Activated T-helper 1 cell treated with Interleukin-2 at 50 U/mL for 16 hours (primary cell): ENCODE results near the gene PRCD.
"Not testable (repeated sequence)": the region's sequence is repeated elsewhere in the genome, so short reads cannot be mapped to it uniquely, and the experiment has no call there.

ENCODE experiments used
- DNase-seq: peaks from one replicate; pipeline ENCODE4 v3.0.0-alpha.2; 2020; ENCODE audit warnings: low read depth

The PRCD gene

DNA sequence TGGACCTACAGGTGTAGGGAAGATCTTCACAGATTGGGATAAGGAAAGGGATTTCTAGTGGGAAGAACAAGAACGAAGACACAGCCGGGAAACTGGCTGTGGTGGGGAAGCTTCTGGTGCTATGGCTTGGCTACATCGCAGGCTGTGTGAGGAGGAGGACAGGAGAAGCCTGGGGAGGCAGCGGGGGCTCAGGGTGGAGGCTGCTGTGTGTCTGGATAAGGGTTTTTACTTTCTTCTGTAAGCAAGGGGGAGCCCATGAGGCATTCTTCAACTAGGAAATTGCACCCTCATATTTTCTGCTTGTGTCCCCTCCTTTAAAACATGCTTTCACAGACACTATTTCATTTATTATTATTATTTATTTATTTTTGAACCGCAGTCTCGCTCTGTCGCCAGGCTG, 35.7 kb upstream of the PRCD start:
- no peak for DNase-seq

DNA sequence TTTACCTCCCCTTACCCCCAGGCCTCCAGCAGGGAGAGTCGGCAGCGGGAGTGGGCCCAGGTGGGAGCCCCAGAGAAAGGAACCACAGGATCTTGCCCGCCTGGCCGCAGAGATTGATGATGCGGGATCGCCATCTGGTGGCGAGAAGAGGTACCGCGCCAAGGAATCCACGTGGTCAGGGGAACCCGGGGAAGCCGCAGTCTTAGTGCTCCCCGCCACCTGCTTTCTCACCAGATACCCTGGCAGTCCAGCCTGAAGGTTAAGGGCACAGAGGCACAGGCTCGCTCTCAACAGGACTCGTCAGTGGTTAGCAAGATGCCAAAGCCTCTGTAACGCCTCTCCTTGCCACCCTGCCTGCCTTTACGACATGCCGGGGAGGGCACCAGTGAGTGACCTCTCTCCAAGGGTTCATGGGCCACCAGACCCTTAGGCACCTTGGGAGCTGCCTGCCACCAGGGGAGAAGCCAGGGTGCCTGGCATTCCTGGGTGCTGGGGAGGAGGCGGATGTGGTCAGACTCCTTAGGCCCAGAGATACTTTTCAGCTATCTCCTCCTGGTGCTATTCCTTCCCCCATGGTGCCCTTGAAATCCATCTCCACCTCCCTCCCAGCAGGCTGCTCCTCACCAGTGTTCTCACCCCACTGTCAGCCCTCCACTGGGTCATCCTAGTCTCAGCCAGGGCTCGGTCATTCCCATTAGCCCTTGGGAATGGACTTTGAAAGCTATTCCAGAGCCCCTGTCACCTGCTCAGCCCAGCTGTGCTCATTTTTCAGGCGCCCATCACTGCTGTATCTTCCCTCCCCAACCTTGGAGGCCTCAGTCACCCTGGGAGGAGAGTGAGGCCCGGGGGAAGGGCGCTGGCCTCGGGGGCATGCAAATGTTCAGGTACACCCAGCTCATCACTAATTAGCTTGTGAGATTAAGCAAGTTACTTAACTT, 33.2 kb upstream of the PRCD start:
- peak; percentile 81 for DNase-seq

DNA sequence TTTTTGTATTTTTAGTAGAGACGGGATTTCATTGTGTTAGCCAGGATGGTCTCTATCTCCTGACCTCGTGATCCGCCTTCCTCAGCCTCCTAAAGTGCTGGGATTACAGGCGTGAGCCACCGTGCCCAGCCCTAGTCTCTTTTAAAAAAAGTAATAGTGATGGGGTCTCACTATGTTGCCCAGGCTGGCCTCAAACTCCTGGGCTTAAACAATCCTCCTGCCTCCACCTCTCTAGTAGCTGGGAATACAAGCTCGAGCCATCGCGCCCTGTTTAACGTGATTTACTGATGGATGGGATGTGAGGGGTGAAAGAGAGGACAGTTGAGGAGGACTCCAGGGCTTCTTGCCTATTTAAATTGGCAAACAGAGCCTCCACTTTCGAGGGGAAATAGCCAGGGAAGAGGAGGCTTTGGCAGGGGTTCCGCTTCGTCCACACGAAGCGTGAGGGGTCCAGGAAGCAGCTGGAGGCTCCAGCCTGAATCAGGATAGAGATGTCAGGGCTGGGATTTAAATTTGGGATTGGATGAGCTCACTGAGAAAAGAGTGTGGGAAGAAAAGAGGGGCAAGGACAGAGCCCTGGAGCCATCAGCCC, 31.3 kb upstream of the PRCD start:
- DNase-seq, result not testable (repeated sequence)

DNA sequence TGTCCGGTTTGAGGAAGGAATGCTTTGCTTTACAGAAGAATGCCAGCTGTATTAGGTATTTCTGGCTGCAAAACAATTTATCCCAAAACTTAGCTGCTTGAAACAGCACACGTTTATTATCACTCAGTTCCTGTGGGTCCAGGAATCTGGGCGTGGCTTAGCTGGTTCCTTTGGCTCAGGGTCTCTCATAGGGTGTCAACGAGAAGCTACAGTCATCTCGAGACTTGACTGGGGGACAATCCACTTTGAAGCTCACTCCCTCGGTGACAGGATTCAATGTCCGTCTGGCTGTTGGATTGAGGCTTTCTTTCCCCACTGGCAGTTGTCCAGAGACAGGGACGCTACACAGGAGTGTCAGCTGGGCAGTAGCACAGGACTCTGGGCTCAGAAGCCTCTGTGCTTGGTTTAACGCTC, 29.0 kb upstream of the PRCD start:
- DNase-seq, result no peak

DNA sequence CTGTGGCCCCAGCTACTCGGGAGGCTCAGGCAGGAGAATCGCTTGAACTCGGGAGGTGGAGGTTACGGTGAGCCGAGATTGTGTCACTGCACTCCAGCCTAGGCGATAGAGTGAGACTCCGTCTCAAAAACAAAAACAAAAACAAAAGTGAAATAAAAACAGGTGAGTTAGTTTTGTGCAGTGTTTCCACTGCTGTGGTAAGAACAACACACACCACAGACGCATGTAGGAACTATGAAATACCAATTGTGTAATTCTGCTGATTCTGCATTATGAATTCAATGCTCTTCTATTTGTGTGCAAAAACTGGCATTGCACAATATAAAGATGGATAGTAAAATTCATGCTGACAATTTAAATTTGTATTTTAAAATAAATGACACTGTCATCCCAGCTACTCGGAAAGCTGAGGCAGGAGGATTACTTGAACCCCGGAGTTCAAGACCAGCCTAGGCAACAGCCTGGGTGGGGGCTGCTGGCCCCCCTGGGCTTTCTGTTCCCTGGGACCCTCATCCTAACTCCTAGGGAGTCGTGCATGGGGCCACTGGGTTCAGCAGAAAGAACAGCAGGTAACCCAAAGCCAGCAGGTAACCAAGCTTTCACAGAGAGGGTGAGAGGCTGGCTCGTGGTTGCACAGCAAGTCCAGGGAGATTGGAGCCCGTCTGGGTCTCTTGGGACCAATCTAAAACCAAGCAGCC, 28.0 kb upstream of the PRCD start:
- no peak for DNase-seq

DNA sequence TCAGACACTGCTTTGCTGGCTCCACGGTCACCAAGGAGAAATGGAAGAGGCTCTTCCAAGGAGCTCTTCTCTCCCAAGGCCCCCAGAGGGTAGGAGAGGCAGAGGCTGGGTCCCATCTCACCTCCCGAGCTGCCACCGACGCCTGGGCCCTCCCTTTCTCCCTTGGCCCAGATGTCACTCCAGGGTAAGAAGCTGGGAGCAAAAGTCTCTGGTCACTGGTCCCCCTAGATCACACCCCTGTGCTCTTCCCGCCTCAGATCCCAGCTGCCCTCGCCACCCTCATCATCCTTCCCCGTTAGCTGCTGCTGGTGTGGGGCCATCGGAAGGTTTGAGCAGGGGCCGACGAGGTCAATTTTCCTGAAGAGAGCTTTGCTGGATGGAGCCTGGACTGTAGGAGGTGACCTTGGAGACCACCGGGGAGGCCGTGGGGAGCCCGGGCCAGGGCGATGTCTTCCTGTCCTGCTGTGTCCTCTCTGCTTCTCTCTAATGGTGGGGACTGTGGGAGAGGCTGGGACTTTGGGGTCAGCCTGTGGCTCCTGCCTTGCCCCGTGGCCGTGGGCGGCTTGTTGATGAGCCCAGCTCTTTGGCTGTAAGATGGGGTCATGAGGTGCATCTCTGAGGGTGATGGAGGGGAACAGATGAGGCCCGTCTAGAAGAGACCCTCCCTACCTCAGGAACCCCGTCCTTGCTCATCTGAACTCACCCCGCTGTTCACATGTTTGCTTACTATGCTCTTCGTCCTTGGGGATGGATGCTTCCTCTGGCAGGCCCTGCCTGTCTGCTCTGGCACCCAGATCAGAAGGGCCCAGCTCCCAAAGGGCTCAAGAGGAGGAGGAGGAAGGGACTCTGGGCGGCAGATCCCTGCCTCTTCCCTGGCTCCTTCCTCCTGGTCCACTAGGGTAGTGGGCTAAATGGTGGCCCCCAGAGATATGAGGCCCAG, 27.2 kb upstream of the PRCD start:
- DNase-seq, result no peak

DNA sequence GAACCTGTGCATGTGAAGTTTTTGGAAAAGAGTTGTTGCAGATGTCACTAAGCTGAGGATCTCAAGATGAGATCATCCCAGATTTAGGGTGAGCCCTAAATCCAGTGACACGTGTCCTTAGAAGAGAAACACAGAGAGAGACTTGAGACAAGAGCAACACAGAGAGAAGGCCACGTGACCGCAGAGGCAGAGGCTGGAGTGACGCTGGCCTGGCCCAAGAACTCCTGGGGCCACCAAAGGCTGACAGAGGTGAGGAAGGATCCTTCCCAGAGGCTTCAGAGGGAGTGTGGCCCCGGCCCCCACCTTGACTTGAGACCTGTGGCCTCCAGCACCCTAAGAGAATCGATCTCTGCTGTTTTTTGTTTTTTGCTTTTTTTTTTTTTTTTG, 26.5 kb upstream of the PRCD start:
- DNase-seq, result no peak

DNA sequence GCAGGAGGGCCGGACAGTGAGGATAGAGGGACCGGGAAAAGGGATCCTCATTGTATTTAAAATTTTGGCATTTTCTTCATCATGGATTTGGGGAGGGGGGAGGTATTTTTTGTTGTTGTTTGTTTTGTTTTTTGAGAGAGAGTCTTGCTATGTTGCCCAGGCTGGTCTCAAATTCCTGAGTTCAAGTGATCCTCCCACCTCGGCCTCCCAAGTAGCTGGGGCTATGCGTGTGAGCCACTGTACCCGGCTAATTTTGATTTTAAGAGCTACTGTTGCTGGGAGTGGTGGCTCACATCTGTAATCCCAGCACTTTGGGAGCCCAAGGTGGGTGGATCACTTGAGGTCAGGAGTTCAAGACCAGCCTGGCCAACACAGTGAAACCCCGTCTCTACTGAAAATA, 25.5 kb upstream of the PRCD start:
- not testable (repeated sequence) for DNase-seq

DNA sequence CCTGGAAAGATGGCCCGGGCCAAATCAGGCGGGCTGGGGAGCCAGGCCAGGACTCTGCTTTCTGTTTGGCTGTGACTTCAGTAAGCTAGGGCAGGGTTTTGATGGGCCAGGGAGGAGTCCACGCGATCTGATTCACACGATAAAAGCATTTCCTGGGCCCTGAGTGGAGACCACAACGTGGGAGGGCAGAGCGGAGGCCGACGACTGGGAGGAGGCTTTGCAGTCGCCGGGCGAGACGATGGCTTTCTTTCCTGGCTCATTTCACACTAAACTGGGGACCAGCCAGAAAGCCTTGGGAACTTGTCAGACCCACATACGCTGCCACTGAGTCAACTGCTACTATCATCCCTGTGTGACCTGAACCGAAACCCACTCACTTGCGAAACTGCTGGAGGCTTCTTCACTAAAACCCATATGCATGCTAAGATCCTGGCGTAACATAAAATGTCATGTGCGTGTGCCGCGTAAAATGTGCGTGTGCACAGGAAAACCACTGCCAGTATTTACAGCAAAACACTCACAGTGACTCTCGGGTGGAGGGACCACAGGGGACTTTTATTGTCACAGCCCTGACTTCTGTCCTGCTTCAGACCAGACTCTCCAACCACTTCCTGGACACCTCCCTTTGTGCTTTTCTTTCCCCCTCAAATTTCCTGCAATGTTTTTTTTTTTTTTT, 24.4 kb upstream of the PRCD start:
- DNase-seq, result peak; percentile 77

DNA sequence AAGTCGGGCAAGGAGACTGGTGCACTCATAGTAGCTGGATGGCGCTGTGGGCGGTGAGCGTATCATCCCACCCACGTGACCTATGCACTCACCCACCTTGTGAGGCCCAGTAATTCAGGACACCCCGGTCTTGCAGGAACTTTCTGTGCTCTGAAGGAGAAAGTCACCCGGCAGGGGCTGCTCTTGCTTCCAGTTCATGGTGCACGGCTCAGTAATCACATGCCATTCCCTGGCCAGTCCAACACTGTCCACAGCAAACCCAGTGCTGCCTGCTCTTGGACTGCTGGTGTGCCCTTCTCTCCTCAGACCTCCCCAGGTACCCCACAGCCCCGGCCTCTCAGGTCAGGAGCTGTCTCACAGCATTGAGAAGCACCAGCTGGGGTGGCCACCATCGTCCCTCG, 22.2 kb upstream of the PRCD start:
- DNase-seq, result no peak

DNA sequence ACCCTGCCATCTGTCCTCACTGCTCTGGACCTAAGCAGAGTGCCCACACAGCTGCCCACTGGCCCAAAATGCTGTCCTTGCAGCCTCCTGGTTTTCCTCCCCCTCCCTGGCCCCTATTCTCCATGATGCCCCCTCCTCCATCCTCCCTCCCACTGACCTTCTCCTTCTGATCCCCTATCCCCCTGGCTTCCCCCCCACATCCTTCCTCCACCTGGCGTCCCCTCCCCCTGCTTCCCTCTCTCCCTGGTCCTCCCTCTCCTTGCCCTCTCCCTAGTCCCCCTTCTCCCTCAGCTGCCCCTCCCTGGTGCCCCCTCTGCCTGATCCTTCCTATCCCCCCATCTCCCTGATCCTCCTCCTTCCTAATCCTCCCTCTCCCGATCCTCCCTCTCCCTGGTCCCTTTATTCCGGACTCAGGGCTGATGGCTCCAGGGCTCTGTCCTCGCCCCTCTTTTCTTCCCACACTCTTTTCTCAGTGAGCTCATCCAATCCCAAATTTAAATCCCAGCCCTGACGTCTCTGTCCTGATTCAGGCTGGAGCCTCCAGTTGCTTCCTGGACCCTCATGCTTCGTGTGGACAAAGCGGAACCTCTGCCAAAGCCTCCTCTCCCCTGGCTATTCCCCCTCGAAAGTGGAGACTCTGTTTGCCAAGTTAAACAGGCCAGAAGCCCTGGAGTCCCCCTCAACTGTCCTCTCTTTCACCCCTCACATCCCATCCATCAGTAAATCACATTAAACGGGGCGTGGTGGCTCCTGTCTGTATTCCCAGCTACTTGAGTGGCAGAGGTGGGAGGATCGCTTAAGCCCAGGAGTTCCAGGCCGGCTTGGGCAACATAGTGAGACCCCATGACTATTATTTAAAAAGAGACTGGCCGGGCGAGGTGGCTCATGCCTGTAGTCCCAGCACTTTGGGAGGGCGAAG, 20.5 kb upstream of the PRCD start:
- DNase-seq, result no peak

DNA sequence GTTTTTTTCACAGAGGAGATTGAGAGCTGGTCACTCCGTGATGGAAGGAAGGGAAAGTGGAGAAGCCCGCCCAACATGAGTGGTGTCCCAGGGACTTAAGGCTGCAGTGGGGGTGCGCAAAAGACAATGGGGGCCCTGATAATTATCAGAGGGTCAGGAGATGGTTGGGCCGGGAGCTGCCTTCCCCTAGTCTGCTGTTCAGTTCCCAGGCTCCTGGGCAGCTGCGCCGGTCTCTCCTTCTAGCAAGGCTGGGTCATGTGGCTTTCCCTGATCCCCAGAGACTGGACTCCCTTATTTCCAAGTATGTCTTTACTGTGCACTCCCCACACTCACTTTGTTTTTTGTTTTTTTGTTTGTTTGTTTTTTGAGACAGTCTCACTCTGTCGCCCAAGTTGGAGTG, 18.6 kb upstream of the PRCD start:
- no peak for DNase-seq

DNA sequence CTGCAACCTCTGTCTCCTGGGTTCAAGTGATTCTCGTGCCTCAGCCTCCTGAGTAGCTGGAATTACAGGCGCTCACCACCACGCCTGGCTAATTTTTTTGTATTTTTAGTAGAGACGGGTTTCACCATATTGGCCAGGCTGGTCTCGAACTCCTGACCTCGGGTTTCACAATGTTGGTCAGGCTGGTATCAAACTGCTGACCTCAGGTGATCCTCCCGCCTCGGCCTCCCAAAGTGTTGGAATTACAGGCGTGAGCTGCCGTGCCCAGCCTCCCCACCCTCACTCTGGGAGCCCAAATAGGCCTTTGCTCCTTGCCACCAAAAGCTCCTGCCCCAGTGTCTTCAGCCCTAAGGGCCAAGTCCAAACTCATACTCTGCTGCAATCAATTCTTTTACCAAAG, 18.2 kb upstream of the PRCD start:
- DNase-seq, result not testable (repeated sequence)

DNA sequence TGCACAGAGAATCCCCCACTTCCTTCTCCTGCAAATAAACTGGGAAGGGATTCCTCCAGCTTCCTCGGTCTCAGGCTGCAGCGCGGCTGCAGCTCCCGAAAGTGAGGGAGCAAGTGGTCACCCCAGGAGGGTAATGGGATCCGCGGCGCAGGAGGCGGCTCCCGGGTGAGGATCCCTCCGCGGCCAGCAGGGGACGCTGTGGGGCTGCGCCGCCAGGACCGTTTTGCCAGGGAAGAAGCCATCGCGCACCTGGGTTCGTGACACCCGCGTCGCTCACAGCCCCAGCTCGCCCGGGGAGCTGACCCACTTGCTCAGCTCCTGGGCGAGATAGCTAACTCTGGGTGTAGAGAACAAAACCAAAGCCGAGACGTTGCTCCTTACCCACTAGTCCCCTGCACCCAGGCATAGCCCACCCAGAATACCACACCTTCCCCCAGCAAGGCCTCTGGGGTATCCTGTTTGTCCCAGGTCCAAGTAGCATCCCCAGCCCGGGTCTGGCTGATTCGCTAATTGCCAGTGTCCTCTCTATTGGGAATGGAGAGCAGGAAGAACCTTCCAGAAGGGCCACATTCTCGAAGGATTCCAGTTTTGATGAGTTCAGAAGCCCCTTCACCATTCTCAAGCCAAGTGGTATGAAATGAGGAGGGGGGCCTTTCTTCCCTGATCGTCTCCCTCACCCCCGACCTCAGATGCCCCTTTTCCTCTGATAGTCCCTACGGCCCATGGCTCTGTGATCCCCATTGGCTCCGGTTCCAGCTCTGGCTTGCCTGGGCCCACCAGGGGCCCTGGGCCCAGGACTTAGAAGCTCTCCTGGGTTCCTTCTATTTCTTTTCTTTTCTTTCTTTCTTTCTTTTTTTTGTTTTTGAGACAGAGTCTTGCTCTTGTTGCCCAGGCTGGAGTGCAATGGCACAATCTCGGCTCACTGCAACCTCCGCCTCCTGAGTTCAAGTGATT, 16.5 kb upstream of the PRCD start:
- DNase-seq, result peak; percentile 71

DNA sequence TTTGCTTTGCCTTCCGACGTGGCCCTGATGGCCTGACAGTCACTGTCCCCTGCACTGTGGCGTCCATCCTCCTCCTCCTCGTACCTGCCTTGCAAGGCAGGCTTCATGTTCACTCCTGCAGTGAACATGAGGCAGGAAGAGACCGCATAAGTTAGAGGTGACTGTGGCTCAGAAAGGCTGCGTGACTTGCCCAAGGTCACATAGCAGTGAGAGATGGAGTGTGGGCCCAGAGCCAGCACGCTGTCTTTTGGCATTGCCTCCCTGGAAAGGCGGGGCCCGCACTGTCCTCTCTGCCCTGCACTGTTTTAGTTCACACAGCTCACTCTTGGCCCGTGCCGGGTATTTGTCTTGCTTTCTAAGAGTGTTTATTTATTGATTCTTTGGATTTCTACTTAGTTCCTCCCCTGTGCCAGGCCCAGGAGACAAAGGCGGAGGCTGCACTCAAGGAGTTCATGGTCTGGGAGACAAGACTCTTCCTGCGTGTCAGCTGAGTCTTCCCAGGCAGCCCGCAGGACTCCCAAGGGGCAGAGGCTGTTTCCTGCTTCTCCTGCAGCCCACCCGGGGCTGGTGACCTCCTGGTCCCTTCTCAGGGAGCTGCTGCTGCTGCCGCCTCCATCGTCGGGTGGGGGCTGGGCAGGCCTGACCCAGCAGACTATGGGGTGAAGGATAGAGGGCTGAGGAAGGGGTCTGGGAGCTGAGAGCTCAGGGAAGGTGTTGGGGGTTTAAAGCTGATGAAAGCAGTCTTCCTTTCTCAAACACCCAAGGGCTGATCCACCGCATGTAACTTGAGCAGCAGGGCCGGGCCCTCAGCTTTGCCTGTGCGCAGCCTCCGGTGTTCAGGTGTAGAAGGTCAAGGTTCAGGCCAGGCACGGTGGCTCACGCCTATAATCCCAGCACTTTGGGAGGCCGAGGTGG, 15.0 kb upstream of the PRCD start:
- no peak for DNase-seq

DNA sequence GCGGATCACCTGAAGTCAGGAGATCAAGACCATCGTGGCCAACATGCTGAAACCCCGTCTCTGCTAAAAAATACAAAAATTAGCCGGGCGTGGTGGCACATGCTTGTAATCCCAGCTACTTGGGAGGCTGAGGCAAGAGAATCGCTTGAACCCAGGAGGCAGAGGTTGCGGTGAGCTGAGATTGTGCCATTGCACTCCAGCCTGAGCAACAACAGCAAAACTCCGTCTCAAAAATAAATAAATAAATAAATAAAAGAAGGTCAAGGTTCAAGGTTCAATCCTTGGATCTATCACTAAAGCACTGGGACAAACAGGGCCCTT, 14.4 kb upstream of the PRCD start:
- DNase-seq, result not testable (repeated sequence)

DNA sequence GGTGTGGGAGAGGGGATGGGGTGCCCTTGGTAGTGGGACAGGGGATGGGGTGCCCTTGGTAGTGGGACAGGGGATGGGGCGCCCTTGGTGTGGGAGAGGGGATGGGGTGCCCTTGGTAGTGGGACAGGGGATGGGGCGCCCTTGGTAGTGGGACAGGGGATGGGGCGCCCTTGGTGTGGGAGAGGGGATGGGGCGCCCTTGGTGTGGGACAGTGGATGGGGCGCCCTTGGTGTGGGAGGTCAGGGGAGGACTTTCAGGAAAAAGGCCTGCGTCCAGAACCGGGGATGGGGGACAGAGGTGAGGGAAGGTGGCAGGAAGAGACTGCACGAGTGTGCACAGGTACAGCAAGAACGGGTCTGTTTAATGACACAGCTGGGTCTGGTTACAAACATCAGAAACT, 12.8 kb upstream of the PRCD start:
- not testable (repeated sequence) for DNase-seq
